Stimulated activated CD8-positive, alpha-beta memory T cell treated with anti-CD3 and anti-CD28 coated beads, Interleukin-4, amount 100 ng/mL, for 4 hours (primary cell): ENCODE data around the gene SGCD.

Source experiments
- DNase-seq, 2 donors: peaks; one replicate each; pipeline ENCODE4 v3.0.0-alpha.2; 2020; ENCODE audit warnings: low read depth in 2 of 2, low spot score in 1 of 2

SGCD gene

DNA sequence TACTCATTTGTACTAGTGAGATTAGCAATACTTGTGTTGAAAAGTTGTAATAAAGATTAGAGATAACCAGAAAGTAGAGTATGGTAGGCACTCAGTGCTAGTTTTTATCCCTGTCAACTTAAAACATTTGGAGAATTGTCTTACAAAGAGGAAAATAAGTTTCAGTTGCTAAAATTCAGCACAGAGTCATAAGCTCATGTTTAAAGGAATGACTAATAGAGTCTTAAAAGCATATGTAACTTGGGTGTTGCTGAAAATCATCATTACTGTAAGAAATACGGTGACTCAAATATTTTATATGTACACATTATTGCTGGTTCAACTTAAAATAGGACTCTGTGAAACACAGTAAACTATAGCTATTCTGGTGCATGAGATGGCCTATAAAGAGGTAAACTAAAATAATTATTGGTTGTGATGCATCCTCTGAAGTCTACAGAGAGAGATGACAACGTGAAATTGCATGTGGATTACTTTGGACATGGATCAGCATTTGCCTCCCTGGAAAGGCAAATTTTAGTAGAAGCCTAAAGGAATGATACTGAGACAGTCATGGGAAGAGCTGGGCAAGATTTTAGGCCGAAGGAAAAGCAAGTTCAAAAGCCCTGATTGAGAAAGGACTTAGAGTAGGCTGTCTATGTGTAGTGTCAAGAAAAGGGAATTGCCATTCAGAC, 34.6 kb downstream of the SGCD start:
- no peak for DNase-seq

DNA sequence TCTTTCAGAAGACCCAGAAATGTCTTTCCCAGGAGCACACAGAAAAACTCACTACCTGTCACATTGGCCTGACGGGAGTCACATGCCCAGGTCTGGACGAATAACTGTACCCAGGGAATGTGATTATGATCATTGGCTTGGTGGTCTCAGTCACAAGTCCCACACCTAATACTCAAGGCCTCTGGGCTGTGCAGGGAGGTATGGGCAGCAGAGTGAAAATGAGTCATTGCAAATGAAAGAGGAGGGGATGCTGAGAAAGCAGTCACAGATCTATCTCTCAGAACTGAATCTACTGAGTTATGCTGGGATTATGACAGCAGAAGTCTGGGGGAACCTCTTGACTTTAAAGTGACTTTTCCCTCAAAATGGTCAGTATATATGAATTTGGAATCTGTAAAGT, 36.9 kb downstream of the SGCD start:
- no peak for DNase-seq

DNA sequence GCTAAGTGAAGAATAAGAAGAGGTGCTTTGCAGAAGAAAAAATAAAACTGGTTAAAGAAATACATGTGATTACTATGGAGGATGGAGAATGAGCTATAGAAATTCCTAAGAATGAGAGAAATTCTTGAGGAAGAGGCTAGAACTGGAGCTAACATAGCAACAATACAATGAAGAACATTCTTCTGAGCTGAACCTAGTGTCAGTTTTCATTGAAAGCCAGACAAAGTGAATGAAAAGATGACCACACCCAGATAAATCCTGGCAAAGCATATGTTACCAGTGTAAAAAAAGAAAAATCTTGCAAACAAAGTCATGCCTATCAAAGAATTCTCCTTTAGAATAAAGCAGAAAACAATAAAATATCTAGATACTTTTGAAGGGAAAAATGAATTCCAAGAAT, 39.6 kb downstream of the SGCD start:
- DNase-seq: no peak

DNA sequence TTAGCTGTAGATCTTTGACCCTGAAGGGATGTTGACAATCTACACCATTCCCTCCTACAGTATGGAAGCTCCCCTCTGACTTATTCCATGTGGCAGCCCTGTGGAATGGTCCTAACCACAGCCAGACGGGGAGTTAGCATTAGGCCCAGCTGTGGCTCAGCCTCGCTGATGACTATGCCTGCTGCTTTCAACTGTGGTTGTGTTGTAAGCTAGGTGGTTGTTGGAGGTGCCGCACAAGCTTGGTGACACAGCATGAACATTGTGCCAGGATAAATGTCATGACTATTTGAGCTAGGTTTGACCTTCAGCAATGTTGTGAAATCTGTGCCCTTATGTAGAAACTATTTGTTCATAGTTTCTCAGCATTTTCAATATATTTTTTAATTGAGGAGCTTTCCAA, 40.6 kb downstream of the SGCD start:
- no peak for DNase-seq

DNA sequence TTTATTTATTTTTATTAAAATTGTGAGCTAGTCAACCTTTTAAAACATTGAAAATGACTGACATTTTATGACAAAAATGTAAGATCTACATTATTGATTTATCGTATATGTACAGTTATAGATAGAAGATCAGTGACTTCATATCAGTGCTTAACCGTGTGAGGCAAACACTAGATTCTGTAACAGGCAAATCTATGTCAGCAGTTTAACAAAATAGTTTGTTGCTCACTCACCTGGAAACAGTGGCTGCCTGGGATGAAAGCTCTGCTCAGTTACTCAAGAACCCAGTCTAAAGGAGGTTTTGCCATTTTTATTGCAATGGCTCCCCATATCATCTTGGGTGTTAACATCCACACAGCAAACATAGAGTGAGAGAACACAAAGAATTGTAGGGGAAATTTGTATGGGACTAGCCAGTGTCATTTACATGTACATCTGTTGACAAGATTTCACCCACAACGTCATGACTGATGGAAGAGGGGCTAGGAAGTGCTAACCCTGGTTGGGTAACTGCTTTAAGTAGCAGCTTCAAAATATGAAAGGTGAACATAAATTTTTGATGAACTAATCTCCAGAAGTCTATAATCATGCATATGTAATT, 49.0 kb downstream of the SGCD start:
- no peak for DNase-seq

DNA sequence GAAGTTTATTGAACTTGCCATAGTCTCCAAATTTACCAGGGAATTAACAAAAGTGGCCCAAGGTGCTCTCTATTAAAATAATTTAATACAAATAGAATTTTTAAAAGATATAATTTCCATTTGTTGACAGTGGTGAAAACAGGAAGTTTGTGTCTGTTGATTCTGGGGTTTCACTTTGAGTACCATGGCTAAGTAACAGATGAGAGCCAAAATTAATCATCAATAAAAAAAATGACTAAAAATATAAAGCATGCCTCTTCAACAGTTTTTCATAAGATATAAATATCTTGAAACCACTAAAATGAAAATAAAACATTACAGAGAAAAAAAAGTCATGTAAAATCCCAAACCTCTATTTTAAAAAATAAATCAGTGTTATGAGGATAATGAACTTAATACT, 49.8 kb downstream of the SGCD start:
- DNase-seq: no peak

DNA sequence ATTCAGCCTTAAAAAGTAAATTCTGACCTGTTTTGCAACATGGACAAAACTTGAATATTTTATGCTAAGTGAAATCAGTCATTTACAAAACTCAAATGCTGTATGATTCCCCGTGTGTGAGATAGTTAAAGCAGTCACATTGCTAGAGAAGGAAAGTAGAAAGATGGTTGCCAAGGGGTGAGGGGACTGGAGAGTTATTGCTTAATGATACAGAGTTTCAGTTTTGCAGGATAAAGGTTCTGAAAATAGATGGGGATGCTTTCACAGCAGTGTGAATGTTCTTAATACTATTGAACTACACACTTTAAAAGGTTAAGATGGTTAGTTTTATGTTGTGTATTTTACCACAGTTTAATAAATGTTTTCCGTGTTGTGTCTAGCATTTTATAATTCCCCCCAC, 51.2 kb downstream of the SGCD start:
- no peak for DNase-seq

DNA sequence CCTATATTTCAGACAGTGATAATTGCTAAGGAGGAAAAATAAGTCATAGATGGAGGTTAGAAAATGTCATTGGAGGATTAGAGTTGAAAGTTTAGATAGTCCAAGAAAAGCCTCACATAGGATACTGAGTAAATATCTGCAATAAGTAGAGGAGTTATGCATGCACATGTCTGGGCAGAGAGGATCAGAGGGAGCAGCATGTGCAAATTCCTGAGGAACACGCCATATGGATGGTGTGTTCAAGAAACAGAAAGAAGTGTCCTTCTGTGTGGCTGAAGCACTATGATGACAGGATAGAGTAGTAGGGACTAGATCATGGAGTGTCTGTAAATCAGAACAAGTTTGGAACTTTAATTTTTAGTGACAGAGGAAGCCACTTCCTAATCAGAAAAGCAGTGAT, 52.2 kb downstream of the SGCD start:
- DNase-seq: no peak

DNA sequence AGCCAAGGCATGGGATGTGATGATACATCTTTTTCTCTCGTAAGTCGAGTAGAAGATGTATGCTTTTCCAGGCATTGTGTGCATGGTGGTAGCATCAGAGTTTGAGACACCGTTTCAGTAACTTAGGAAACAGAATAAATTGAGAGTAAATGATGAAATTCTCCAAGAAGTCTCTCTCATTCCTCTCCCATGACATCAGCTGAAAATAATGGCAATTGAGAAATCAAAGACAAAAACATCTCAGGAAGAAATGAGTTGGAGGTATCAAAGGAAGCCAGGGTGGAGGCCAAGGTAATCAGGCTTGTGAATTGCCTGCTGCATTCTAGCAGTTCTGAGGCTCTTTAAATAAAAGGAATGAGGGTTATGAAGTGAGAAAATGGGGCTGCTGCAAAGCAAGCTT, 53.9 kb downstream of the SGCD start:
- DNase-seq: no peak

DNA sequence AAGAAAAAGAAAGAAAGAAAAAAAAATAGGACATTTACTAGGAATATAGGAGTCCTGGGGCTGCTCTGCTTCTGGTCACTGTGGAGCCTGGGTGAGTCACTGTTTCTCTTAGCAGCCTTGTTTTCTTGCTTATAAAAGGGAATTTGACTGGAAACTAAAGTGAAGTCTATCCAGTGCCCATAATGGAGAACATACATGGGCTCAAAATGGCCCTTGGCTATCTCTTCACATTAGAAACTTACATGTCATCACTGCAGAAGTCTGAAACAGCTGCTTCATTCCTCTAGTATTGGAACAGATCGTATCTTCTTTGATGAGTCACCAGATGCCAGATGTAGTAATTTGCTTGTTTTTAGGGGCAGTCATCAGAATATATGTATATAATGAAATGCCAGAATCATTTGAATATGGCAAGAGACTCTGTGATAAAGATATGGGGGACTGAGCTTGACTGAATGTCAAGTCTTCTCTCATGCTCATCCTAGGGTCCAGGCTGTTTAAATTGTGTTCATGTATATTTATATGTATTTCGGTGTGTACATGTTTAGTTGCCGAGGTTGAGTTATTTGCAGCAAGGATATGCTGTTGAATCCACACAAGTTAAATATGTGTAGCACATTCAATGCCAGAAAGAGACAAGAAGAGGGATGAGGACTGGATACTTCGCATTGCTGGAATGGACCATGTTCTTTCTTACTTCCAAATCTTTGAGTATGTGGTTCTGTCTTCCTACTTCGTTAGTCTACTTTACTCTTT, 56.7 kb downstream of the SGCD start:
- no peak for DNase-seq

DNA sequence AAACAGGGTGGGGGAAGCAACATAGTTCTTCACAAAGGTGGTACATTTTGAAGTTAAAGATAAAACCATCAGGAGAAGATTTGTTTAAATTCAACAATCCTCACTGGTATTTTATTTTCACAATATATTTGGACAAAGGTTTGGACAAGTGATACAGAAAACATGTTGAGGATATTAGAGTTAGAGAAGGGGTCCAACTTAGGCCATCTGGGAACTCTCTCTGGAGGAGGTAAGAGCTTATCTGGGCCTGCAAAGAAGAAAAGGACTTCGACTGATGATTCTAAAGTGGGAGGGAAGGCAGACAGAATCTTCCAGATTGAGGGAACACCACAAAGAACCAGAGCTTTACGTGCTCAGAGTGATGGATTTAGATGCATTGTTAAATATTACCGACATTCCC, 58.5 kb downstream of the SGCD start:
- DNase-seq: no peak

DNA sequence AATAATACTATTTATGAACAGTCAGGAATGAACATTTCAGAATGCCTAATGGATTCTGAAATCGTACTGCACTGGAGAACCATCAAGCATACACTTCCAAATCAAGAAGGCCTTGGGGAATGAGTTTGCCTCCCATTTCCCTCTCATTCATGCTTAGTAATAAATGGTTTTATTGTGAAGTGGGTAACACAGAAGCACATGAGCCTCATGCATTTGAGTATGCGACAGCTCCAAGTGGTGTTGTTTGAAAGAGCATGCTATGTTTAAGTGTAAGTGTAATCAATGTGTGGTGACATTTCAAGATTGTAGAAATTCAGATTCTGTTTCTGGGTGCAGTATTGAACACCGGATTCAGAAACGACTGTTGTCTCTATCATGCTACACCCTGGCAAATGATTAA, 60.0 kb downstream of the SGCD start:
- DNase-seq: no peak

DNA sequence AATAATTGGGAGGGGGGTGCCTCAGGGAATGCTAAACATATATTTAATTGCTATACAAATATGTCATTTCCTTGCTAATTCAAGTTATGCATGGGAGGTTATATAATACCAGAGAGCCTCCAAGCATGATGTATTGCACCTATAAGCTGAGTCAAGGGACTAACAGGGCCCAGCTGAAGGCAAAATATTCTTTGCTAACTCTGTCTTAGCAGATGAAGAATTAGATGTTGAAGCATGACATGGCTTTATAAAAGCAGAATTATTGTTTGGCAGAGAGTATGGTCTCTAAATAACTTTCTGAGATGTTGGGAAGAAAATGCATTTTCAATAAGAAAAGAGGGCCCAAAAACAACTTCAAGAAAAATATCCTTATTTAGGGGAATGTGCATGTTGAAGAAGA, 60.4 kb downstream of the SGCD start:
- DNase-seq: no peak

DNA sequence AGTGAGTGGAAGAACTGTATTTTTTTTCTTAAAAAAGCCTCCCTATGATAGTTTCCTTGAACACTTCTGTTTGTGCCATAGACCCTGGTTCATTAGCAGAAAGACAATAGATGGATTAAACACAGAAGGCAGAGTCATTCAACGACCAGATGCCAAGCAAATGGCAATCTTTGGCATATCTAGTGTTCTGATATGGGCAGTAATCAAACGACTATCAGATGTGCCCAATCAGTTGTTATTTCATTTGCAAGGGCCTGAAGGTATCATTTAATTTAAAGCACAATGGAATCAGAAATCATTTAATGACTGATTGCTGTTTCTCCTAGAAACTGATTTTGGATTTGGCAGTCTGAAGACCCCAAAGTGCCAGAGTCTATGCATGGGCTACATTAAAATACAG, 61.3 kb downstream of the SGCD start:
- no peak for DNase-seq

DNA sequence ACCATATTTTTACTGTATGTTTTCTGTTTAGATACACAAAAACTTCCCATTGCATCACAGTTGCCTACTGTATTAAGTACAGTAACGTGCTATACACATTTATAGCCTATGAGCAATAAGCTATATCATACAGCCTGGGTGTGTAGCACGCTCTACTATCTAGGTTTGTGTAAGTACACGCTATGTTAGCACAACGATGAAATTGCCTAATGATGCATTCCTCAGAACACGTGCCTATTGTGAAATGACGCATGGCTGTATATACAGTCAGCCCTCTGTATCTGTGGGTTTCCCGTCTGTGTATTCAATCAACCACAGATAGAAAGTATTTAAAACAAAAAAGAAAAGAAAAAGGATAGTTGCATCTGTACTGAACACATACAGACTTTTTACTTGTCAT, 64.2 kb downstream of the SGCD start:
- DNase-seq: no peak

DNA sequence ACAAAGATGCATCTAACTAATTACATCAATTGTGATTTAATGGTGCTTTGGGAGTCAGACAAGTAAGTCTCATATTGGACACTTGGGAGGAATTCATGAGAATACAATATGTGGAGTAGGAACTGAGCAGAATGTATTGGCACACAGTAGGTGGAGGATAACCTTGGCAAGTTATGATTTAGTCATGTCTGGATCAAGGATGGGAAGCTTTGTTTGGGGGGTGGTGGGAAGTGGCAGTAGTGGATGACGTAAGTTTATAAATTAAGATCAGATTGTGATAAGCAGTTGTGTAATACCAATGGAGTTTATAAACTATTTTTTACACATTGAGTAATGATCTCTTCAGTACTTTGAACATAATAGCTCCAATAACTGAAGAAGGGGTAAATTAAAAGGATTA, 67.0 kb downstream of the SGCD start:
- no peak for DNase-seq

DNA sequence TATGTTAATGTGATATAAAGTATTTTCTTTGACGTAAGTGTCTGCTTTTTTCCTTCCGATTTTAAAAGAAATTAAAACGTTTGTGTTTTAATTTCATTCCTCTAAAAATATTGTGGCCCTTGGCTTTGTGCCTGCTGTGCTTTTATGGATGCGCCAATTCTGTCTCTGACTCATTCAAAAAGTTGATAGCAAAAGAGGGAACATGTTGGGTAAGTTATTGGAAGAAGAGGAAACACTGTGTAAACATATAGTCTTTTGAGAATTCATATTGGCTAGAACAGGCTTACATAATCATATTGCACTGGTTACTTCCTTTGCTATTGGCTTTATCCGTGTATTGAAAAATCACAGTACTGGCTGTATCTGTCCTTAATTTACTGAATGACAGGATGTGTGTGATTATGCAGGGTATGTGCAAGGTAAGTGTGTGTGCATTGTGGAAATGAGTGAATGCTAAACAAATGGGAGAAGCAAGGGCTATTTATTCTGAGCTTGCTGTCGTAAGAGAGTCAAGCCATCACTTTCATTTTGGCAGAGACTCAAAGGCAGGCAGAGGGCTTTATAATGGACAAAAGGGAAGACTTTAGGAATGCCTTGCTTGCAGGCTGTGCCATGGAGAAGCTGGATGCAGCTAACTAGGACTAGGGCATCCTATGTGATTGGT, 67.8 kb downstream of the SGCD start:
- no peak for DNase-seq

DNA sequence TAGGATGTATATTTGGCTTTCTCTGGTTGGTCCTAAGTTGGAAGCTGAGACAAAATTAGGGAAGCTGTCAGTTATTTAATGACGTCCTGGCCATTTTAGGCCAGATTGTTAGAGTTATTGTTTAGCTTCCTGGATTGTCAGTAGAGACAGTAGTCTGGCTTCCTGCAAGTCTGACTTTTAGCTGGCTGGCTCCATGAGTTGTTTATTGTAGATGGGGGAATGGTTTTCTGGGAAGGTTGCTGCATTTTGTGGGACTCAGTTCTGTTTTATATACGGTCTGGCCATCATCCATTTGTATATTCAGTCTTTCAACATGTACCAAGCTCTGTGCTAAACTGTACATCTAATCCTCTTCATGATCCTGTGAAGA, 68.3 kb downstream of the SGCD start:
- DNase-seq: no peak

DNA sequence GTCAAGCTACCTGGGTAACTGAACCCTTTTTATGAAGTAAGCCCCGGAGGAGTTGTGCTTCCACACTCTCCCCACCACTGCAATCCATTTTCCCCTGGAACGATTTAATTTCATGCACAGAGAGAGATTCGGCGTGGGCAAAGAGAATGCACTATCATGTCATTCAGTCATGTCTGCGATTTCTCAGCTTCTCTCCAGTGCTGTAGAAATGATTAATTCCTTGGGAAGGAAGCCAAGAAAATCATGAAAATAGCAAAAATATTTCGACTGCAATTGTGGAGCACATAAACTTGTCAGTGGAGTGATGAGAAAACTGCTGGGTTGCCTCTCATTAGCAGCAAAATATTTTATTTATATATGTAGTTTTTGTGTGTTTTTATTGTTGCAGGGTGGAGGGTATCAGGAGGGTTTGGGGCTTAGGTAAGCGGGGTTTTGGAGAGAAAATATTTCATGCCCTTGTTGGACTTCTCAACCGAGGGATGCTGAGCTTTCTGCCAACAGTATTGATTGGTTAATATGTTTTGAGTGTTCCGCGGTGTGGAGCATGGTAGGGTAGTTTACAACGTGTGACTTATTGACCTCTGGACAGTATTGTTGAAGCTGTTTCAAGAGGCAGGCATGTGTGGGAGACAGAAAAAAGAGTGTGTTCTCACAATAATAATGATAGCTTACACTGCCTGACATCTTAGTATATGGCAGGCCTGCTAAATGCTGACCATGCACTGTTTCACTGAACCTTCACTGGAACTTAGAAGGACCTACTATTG, 69.3 kb downstream of the SGCD start:
- no peak for DNase-seq

DNA sequence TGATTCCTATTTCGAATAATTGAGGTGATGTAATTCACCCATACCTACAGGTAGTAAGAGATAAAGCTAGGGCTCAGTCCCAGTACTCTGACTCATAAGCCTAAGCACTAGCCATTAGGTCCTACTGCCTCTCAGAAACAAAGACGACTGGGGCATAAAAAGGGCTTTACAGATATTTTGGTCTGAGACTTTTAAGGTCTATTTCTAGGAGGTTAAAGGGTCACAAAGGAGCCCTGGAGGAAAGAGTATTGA, 69.8 kb downstream of the SGCD start:
- DNase-seq: no peak

DNA sequence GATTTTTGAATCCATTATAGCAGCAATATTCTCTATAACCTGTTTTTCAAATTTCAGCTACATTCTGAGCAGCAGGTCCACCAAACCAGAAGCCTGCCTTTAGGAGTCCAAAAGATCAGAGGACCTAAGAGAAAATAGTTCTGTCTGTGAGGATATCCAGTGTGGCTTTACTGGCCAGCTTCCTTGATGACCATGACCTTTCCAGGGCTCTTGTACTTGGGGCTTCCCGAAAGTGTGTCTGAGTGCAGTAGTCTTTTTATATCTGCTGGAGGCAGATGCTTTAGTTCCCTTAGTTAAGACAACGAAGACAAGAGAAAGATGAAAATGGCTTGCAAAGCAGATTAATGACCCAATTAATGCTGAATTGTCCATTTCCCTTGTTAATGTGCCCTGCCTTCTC, 72.4 kb downstream of the SGCD start:
- DNase-seq: no peak
